Right renal cortex interstitium (tissue), 3 donors: ENCODE results near the gene TRAPPC2. TPM values are rescaled to one million over a fixed set of nuclear protein-coding genes. Genes with fewer than 3 reads are reported as not detected.
"Not testable (repeated sequence)": the region's sequence is repeated elsewhere in the genome, so short reads cannot be mapped to it uniquely, and the experiment has no call there.

Source experiments
- DNase-seq, 3 donors: peaks; one replicate each; pipeline ENCODE4 v3.0.0-alpha.2; 2013; ENCODE audit warnings: low read depth in 3 of 3, low spot score in 2 of 3
- polyA plus RNA-seq, 3 donors: library from polyadenylated mRNA; unstranded; fragments of 120-200 nt; gene quantifications; one replicate each; pipeline ENCODE4 v1.2.1, GENCODE V29; 2013; ENCODE audit not compliant: insufficient read length in 3 of 3

The TRAPPC2 gene
- polyA plus RNA-seq, 3 donors = 15.2 to 16.5 (median 16.4) TPM

DNA sequence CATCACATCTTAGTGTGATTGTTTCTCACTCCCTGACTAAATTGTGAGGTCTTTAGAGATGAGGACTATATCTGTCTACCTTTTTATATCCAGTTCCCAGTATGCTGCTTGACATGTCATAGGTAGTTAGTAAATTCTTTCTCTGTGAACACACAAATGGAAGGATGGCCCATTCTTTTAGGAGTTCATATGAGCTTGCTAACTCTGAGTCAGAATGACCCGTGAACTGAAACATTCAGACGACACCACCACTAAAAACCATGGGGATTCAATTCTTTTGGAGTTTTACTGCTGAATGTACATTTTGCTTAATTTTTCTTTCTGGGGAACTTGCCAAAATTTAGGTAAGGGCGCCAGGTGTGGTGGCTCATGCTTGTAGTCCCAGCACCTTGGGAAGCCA, 14.1 kb upstream of the TRAPPC2 start:
- DNase-seq = no peak

DNA sequence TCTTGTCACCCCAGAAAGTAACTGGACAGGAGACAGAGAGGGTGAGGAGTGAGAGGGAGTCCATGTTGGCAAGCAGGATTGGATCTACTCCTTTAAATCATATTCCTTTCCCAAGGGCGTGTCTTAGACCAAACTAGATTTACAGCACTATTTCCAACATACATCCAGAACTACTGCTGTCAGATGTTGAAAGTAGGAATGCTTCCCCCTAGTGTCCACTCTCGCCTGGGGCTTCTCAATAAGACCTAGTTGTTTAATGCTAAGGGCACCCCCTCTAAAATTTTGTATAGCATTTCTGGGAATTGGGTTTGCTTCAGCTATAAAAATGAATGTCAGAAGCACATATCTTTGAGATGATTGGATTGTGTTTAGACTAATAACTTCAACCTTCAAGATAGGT, 13.4 kb upstream of the TRAPPC2 start:
- no peak for DNase-seq

DNA sequence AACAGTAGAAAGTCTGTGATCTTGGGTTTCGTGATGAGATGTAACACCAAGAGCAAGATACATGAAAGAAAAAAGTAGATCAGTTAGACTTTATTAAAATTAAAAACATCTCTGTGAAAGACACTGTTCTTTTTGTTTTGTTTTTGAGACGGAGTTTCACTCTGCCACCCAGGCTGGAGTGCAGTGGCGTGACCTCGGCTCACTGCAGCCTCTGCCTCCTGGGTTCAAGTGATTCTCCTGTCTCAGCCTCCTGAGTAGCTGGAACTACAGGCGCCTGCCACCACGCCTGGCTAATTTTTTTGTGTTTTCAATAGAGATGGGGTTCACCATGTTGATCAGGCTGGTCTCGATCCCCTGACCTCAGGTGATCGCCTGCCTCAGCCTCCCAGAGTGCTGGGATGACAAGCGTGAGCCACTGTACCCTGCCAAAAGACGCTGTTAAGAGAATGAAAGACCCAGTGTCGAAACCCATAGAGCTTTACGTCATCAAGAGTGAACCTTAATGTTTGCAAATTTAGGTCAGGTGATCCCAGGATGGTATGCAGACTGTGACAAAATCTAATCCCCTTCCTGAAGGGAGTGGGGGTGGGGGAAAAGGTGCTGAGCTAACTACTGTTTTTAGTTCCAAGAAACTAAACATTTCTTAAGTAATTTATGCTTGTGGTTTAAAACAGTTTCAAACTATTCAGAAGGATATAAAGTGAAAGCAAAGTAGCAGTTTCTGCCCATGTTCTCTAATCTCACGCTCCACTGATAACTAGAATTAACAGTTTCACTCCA, 8.2 kb upstream of the TRAPPC2 start:
- no peak for DNase-seq

DNA sequence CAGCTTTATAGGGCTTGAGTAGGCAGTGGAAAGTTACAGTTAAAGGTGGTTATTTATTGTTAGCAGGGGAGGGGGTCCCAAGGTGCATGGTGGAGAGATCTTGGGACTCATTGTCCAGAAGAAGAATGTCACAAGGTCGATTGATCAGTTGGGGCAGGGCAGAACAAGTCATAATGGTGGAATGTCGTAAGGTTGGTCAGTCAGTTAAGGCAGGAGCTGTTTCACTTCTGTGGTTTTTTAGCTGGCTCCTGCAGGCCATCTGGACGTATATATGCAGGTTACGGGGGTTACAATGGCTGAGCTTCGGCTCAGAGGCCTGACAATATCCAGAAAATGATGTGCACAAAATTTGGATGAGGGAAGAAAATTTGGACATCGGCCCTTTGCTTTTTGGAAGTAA, 7.3 kb upstream of the TRAPPC2 start:
- DNase-seq = no peak

DNA sequence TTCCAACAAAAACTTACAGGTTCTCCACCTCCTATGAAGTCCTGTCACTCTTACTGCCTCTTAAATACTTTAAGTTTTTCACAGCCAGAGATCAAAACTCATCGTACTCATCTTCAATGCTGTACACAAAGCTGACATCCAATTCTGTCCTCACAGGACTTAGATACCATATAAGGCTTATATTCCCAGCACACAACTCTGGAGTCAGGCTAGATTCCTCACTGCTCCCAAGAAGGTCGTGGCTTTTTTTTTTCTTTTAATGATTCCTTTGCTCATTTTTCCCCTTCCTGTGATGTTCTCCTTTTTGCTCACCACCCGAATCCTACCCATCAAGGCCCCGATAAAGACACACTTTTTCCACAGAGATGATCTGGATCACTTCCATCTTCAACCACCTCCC, 914 bp downstream of the TRAPPC2 start:
- DNase-seq = no peak

DNA sequence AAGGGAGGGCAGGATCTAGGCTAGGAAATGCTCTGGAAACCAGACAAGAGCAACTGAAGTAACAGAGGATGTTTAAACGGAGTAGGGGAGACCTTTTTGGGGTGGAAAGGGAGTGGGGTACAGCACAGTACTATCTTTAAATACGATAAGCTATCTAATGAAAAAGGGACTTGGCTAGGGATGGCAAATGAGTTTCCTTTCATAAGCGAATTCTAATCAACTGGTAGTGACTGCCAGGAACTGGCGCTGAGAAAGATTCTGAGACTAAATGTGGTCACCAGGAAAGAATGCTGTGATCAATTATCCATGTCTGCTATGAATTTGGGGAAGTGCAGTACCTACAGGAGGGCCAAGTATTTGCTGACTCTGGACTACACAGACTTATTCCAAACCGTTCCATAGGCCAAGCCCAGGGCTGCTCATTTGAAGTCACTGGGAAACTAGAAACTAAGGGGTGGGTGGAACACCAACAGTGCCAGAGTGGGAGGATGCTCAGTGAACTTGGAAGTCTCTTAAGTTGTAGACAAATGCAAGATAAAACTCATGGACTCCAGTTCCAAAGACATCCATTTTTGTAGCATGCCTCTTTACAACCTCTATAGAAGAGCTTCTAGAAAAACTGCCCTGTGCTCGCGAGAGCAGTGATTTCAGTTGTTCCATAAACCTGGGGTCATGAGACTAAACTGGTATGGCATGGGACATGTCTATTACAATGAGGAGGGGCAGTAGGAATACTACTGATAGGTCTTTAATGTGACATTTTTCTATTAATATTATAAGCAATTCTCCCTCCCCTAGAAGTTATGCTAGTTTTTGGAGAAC, 2.0 kb downstream of the TRAPPC2 start:
- no peak for DNase-seq

DNA sequence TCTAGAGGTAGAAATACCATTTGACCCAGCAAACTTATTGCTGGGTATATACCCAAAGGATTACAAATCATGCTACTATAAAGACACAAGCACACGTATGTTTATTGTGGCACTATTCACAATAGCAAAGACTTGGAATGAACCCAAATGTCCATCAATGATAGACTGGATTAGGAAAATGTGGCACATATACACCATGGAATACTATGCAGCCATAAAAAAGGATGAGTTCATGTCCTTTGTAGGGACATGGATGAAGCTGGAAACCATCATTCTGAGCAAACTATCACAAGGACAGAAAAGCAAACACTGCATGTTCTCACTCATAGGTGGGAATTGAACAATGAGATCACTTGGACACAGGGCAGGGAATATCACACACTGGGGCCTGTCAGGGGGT, 3.9 kb downstream of the TRAPPC2 start:
- DNase-seq = not testable (repeated sequence)

DNA sequence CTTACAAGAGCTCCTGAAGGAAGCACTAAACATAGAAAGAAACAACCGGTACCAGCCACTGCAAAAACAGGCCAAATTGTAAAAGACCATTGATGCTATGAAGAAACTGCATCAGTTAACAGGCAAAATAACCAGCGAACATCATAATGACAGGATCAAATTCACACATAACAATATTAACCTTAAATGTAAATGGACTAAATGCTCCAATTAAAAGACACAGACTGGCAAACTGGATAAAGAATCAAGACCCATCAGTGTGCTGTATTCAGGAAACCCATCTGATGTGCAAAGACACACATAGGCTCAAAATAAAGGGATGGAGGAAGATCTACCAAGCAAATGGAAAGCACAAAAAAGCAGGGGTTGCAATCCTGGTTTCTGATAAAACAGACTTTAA, 7.8 kb downstream of the TRAPPC2 start:
- DNase-seq = not testable (repeated sequence)

DNA sequence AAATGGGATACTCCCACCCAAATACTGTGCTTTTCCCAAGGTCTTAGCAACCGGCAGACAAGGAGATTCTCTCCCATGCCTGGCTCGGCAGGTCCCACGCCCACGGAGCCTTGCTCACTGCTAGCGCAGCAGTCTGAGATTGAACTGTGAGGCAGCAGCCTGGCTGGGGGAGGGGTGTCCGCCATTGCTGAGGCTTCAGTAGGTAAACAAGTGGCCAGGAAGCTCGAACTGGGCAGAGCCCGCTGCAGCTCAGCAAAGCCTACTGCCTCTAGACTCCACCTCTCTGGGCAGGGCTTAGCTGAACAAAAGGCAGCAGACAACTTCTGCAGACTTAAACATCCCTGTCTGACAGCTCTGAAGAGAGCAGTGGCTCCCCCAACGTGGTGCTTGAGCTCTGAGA, 9.5 kb downstream of the TRAPPC2 start:
- not testable (repeated sequence) for DNase-seq

DNA sequence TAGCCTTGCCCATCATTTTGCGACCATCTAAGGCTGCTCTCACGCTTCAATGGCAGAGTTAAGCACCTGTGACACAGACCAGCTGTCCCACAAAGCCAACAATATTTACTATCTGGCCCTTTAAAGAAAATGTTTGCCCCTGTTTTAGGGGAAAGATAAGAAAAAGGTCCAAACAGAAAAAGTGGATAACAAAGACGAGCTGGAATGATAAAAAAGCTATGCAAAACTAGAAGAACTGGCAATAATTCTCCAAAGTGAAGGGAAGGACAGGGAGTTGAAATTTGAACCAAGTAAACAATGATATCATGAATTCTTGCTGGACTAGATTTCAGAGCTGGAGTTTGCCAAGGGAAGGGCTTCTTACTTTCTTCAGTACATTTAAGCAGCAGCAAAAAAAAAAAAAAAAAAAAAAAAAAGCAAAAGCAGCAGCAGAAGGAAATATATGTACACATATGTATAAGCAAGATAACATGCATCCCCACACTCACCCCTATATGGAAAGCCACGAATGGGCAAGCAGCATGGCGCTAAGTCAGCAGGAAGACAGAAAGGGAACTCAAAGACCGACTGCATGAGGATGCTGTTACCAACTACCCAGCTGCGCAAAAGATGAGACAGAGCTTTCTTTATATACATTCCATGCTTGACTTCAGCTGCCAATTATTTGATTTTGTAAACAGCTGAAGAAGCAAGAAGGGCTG, 12.5 kb downstream of the TRAPPC2 start:
- no peak for DNase-seq

DNA sequence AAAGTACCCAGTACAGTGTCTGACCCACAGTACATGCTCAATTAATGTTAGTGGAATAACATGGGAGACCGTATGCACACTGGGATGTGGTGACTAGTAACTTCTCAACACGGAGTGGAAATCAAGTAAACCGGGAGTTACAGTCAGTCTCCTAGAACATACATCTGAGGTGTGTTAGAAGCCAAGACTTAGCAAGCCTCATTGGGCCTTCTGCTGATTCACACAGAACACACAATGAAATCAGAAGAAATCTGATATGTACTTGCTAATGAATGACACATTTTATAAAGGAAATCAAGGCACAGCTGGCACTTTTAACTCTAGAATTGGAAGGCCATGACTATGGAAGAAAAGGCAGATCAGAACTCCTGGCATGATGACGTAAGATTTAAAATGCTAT, 13.0 kb downstream of the TRAPPC2 start:
- no peak for DNase-seq

DNA sequence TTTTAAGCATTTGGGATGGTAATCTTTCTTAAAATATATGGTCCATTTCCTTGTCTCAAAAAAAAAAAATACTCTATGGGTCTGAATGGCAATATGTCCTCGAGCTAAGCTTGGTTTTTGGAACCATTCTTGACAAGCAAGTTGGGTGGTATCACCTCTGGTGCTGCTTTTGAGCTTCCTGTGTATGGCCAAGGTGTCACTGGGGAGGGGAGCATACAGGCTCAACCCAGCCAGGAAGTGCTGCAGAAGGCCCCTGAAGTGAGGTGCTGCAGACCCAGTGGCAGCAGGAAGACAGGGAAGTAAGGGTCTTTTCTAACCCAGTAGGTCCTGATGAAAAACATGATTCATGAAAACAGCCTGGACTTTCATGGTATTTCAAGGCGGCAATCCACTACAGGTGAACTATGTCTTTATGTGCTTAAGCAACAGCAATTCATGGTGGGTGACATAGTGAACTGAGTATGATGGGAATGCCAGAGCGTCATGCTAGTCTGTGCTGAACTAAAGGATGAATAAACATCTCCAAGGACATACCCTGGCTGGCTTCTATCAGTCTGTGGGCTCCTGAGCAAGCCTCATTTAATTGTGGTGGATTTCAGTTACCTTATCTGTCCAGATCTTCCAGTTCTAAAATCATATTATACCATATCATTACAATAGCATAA, 15.1 kb downstream of the TRAPPC2 start:
- no peak for DNase-seq

DNA sequence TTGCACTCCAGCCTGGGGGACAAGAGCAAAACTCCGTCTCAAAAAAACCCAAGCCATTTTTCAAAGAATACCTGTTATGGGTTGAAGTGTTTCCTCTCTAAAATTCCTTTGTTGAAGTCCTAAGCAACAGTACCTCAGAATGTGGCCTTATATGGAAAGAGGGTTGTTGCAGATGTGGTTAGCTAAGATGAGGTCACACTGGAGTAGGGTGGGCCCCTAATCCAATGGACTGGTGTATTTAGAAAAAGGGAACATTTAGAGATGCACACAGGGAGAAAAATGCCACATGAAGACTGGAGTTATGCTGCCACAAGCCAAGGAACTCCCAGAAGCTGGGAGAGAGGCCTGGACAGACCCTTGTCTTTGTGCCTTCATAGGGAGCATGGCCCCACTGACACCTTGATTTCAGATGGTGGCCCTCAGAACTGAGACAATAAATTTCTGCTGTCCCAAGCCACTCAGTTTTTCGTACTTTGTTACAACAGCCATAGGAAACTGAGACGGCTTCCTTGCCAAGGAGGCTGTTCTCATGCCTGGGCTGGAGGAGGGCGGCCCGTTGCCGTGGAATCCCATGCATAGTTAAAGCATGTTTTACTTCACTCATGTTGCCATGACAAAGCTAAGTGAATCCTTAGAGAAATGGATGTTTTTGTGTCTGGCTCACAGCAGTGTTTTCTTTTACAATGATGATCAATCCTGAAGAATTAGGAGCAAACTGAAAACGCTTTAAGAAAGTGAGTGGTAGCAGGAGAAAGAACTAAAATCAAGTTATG, 16.5 kb downstream of the TRAPPC2 start:
- no peak for DNase-seq

DNA sequence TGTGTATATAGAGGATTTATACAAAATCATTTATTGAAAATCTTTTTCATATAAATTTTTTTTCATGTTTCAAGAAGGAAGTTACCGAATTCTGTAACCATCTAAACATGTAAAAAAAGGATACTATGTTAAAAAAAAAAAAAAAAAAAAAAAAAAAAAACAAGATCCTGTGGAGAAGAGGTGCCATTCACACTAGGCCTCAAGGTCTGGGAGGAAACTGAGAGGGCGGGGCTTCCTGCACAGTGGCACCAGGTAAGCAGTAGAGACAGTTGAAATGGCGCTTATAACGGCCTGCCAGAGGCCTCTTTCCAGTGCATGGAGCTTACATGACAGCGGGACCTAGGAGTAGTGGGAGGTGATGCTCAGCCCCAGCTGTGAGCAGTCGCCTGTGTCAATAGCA, 17.5 kb downstream of the TRAPPC2 start:
- no peak for DNase-seq

DNA sequence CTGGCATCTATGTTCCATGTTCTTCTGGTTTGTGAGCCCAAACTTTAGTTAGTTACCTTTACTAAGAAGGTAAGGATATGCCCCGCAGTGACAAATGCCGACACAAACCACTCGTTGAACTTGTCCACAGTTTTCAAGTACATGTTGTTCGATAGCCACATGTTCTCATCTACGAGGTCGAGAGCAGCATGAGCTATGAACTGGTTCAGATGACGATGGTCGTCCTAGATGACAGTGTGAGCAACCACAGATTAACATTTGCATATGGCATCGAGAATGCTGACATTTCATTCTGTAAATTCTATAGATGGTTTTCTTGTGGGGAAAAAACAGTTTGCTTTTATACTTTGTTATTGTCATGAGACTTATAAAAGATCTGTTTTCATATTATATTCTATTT, 18.0 kb downstream of the TRAPPC2 start:
- DNase-seq = no peak

DNA sequence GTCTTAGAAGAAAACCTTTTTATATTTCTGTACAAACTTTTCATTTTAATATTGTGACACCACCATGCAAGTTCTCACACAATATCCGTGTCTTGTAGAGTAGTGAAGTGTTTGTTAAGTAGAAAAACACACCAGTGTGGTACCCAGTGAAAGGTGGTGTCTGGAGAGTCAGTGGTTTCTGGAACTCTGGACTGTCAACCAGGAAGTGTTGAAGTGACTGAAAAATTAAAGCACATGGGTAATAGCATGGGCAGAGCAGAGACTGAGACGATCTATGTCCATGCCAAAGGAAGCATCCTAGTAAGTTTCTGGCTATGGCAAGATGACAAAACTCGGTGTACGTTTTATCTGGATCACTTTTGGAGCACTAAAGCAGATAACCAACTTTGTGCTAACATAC, 23.3 kb downstream of the TRAPPC2 start:
- DNase-seq = no peak

DNA sequence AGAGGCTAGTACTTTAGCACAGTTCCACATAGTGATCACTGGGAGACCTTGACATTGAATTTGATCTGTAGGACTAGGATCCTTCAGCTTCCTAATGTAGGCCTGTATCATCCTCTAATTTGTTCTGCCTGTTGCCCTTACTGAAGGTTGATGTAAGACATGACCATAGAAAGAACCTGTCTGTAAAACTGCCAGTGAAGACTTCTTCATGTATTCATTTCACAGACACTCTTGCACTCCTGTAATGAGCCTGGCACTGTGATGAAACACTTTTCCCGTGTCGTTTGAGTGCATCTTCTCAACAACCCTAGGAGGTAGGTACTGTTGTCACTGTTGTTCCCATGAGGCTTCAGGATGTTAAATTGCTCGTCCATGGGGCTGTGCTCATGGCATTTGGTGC, 30.8 kb downstream of the TRAPPC2 start:
- DNase-seq = no peak

DNA sequence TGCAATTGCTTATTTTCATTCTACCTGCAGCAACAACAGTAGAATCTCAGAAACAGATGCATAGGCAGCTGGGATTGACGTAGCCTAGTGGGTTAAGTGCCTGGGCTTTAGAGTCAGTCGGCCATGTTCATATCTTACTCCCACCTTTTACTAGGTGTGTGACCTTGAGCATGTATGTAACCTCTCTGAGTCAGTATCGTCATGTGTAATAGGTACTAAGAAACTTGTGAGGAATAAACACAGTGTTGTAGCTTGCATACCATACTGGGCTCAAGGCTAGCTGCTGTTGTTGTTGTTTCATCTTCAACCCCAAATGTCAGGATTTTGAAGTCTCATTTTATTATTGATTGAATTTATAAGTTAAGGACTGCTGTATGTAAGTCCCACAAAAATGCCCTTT, 31.3 kb downstream of the TRAPPC2 start:
- no peak for DNase-seq

DNA sequence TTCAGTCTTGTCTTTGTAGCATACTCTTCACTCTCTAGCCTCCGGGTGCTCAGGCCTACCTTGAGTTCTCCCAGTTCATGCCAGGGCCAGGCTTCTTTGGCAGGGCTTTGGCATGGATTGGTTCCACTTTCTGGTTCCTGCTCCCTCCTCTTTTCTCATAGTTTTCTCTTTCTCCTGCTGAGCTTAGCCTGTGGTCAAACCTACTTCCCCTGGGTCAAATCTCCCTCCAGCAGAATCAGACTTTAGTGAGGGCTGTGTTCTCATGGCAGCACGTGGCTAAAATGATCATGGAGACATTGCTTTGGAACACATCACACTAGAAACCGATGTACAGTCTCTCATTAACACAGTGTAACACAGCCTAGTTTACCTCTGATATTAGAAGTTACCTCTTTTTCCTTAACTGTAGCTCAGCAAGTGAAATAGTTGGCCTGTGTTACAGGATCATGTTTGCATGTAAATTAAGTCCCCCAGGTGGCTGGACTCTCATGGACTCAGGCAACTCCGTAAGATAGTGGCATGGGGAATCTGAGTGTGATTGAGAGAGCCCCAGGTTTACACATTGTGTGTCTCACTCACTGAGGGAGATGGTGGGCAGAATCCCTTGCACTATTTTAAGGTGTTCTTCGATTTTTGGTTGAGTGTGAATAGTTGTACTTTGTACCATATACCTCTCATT, 32.2 kb downstream of the TRAPPC2 start:
- no peak for DNase-seq

DNA sequence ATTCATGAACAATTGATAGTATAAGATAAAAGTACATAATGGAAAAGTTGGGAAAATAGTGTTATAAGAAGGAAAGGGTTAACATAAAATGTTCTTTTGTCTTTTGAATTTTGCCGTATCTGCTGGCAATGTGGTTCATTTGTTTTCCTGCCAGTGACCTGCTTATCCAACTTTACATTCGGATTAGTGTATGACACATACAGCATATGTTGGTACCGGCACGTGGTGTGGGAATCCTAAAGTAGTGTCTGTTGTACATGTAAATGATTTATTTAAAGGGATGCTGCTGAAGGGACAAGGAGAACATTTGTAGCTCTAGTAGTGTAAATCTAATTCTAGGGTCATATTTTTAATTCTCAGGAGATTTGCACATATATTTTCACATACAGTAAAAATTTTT, 34.0 kb downstream of the TRAPPC2 start:
- DNase-seq = no peak
